ENCODE data around the gene REM1. TPM values are rescaled to one million over a fixed set of nuclear protein-coding genes. Genes with fewer than 3 reads are reported as not detected.

The REM1 gene
- total and polyA plus RNA-seq, 2 of the 13 experiments (the other 11 are each of a cell fraction or from before 2014, with no cell fraction given) = not detected

- TF ChIP-seq ZFP91 (CRISPR knock-in tag; IDR thresholded peaks at IDR 0.05; ENCODE audit: borderline replicate concordance) (peak; percentile 96), YY1 (IDR thresholded peaks at IDR 0.05; ENCODE audit: insufficient read depth, insufficient replicate concordance, low read depth, low read length) (peak; percentile 83), NR2F1 (CRISPR knock-in tag; IDR thresholded peaks at IDR 0.05) (no peak), MBNL3 (CRISPR knock-in tag; conservative IDR thresholded peaks at IDR 0.05) (no peak), ZNF382 (CRISPR knock-in tag; IDR thresholded peaks at IDR 0.05; ENCODE audit: borderline replicate concordance) (no peak), ZNF282 (IDR thresholded peaks at IDR 0.05; ENCODE audit: partially characterized antibody) (no peak), ZNF703 (CRISPR knock-in tag; IDR thresholded peaks at IDR 0.05; ENCODE audit: borderline replicate concordance) (no peak; the same call in 1 of the 2 replicates), ZMYM3 (CRISPR knock-in tag; IDR thresholded peaks at IDR 0.05) (peak; percentile 26), SIX1 (CRISPR knock-in tag; IDR thresholded peaks at IDR 0.05; ENCODE audit: borderline replicate concordance) (no peak), THAP7 (CRISPR knock-in tag; IDR thresholded peaks at IDR 0.05) (peak; percentile 61), MAFK (conservative IDR thresholded peaks at IDR 0.05 in 1 of 2, IDR thresholded peaks at IDR 0.05 in 1 of 2; ENCODE audit: low read length in 2 of 2) (no peak), ATF1 (CRISPR knock-in tag; IDR thresholded peaks at IDR 0.05) (no peak), ZNF143 (CRISPR knock-in tag; IDR thresholded peaks at IDR 0.05) (peak; percentile 66)
- TF ChIP-seq, protein P1, sequence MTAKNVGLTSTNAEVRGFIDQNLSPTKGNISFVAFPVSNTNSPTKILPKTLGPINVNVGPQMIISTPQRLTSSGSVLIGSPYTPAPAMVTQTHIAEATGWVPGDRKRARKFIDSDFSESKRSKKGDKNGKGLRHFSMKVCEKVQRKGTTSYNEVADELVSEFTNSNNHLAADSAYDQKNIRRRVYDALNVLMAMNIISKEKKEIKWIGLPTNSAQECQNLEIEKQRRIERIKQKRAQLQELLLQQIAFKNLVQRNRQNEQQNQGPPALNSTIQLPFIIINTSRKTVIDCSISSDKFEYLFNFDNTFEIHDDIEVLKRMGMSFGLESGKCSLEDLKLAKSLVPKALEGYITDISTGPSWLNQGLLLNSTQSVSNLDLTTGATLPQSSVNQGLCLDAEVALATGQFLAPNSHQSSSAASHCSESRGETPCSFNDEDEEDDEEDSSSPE (CRISPR knock-in tag; IDR thresholded peaks at IDR 0.05) = peak; percentile 90
- TF ChIP-seq, protein P2, sequence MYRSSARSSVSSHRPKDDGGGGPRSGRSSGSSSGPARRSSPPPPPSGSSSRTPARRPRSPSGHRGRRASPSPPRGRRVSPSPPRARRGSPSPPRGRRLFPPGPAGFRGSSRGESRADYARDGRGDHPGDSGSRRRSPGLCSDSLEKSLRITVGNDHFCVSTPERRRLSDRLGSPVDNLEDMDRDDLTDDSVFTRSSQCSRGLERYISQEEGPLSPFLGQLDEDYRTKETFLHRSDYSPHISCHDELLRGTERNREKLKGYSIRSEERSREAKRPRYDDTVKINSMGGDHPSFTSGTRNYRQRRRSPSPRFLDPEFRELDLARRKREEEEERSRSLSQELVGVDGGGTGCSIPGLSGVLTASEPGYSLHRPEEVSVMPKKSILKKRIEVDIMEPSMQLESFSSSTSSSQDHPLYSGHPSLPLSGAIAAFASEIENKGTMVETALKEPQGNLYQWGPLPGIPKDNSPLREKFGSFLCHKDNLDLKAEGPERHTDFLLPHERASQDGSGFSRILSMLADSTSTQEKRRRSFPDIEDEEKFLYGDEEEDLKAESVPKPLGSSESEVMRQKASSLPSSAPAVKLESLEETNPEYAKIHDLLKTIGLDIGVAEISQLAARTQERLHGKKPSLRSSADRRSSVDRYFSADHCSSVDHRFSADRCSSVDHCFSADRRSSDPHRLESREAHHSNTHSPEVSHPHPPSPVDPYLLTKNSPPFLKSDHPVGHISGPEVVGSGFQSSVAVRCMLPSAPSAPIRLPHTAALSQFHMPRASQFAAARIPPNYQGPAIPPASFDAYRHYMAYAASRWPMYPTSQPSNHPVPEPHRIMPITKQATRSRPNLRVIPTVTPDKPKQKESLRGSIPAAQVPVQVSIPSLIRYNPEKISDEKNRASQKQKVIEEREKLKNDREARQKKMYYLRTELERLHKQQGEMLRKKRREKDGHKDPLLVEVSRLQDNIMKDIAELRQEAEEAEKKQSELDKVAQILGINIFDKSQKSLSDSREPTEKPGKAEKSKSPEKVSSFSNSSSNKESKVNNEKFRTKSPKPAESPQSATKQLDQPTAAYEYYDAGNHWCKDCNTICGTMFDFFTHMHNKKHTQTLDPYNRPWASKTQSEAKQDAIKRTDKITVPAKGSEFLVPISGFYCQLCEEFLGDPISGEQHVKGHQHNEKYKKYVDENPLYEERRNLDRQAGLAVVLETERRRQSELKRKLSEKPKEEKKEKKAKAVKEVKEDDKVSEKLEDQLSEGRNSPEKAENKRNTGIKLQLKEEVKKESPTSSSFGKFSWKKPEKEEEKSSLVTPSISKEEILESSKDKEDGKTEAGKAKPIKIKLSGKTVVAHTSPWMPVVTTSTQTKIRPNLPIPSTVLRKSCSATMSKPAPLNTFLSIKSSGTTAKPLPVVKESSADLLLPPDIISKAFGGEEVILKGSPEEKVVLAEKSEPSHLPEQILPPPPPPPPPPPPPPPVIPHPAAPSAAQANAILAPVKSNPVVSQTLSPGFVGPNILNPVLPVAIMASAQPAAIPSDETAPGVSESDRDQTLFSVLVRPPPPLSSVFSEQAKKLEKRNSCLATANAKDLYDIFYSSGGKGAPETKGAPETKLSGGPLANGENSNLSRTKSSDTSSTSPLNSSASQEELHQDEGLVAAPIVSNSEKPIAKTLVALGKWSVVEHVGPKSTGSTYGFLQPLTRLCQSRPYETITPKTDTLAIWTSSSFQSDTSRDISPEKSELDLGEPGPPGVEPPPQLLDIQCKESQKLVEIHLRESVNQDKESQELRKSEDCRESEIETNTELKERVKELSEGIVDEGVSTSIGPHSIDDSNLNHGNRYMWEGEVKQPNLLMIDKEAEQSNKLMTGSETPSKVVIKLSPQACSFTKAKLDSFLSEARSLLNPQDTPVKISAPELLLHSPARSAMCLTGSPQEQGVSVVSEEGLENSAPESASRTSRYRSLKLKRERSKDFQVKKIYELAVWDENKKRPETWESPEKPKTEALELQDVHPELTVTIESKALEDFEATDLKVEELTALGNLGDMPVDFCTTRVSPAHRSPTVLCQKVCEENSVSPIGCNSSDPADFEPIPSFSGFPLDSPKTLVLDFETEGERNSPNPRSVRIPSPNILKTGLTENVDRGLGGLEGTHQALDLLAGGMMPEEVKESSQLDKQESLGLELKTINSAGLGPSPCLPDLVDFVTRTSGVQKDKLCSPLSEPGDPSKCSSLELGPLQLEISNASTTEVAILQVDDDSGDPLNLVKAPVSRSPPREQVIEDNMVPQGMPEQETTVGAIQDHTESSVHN (CRISPR knock-in tag; IDR thresholded peaks at IDR 0.05) = peak; percentile 99
These were observed 39.3 kb downstream of the REM1 start, which contains the start of gene HM13 (continued) for GRCh38 chr20:31514154-31515071.

Measured in HepG2 (cell line).